GM21447 (cell line): ENCODE measurements around the gene SLC30A4.
"Not testable (repeated sequence)": the region's sequence is repeated elsewhere in the genome, so short reads cannot be mapped to it uniquely, and the experiment has no call there.

Experiments
- ATAC-seq: cut with Tn5 transposase; IDR thresholded peaks from one replicate; pipeline ENCODE4 v1.9.1; 2021; ENCODE audit not compliant: unreplicated experiment

Gene SLC30A4

GRCh38 chr15:45522328-45523165 lies at the start of gene SLC30A4:
SLC30A4 (minus strand) TSS chr15:45522755; CDS start chr15:45522354, 401 bp downstream.
- ATAC-seq: peak; percentile 68

- no peak for ATAC-seq
These were observed 33.5 kb upstream of the SLC30A4 start for GRCh38 chr15:45555934-45556608.

- ATAC-seq: no peak
These were observed 29.1 kb upstream of the SLC30A4 start for GRCh38 chr15:45551676-45552075.

GRCh38 chr15:45550436-45550835 lies 27.9 kb upstream of the SLC30A4 start:
- no peak for ATAC-seq

- no peak for ATAC-seq
These were observed 27.1 kb upstream of the SLC30A4 start for GRCh38 chr15:45549541-45550220.

GRCh38 chr15:45548753-45549520 lies 26.4 kb upstream of the SLC30A4 start:
- ATAC-seq: no peak

- no peak for ATAC-seq
These were observed 24.2 kb upstream of the SLC30A4 start for GRCh38 chr15:45546789-45547188.

GRCh38 chr15:45544266-45545023 lies 21.9 kb upstream of the SLC30A4 start:
- no peak for ATAC-seq

- no peak for ATAC-seq
These were observed 20.5 kb upstream of the SLC30A4 start for GRCh38 chr15:45543051-45543450.

- no peak for ATAC-seq
These were observed 18.0 kb upstream of the SLC30A4 start for GRCh38 chr15:45540531-45540930.

GRCh38 chr15:45539680-45540079 lies 17.1 kb upstream of the SLC30A4 start:
- no peak for ATAC-seq

- ATAC-seq: no peak
These were observed 14.4 kb upstream of the SLC30A4 start for GRCh38 chr15:45536934-45537333.

GRCh38 chr15:45535486-45536042 lies 13.0 kb upstream of the SLC30A4 start:
- no peak for ATAC-seq

- no peak for ATAC-seq
These were observed 12.3 kb upstream of the SLC30A4 start for GRCh38 chr15:45534821-45535220.

GRCh38 chr15:45532892-45533291 lies 10.3 kb upstream of the SLC30A4 start:
- ATAC-seq: not testable (repeated sequence)

- ATAC-seq: no peak
These were observed 7.1 kb upstream of the SLC30A4 start for GRCh38 chr15:45529613-45530012.

- no peak for ATAC-seq
These were observed 4.5 kb upstream of the SLC30A4 start for GRCh38 chr15:45527086-45527485.

GRCh38 chr15:45523166-45523460 lies 558 bp upstream of the SLC30A4 start:
- no peak for ATAC-seq

GRCh38 chr15:45521596-45522327 lies 793 bp downstream of the SLC30A4 start:
- peak; percentile 15 for ATAC-seq
